HL-60 (cell line): ENCODE data around the gene AP2A2.

Experiments used
- CTCF ChIP-seq: IDR thresholded peaks from one replicate; pipeline ENCODE4 v1.5.1; 2011; ENCODE audit warnings: low read length, control low read depth, inconsistent platforms; ENCODE audit not compliant: insufficient read depth
- GABPA ChIP-seq: IDR thresholded peaks from 2 replicates; pipeline ENCODE4 v1.6.1; 2012; ENCODE audit warnings: low read depth
- POLR2AphosphoS5 ChIP-seq: IDR thresholded peaks from 2 replicates; pipeline ENCODE4 v1.6.1; 2012; ENCODE audit warnings: low read depth
- REST ChIP-seq: IDR thresholded peaks from 2 replicates; pipeline ENCODE4 v1.6.1; 2012; ENCODE audit warnings: low read depth; ENCODE audit not compliant: insufficient replicate concordance
- SPI1 ChIP-seq: IDR thresholded peaks from 2 replicates; pipeline ENCODE4 v1.6.1; 2012; ENCODE audit warnings: low read depth, mild to moderate bottlenecking, borderline replicate concordance

GRCh38 chr11:1032310-1032891, 106.7 kb downstream of the AP2A2 start:
- no peak for TF ChIP-seq CTCF
- TF ChIP-seq POLR2AphosphoS5, result no peak
- TF ChIP-seq REST, result no peak
- no peak for TF ChIP-seq SPI1
- no peak for TF ChIP-seq GABPA
